ENCODE data around the gene STON2.

STON2 gene

GRCh38 chr14:81332725-81333124, 67.4 kb downstream of the STON2 start:
- DNase-seq (ENCODE audit: low read depth): no peak

GRCh38 chr14:81331229-81332021, 68.7 kb downstream of the STON2 start:
- no peak for DNase-seq (ENCODE audit: low read depth)

- no peak for DNase-seq (ENCODE audit: low read depth)
Observed at GRCh38 chr14:81330619-81331122, 69.5 kb downstream of the STON2 start.

GRCh38 chr14:81329640-81330381, 70.3 kb downstream of the STON2 start:
- DNase-seq (ENCODE audit: low read depth): no peak

- DNase-seq (ENCODE audit: low read depth): no peak
Observed at GRCh38 chr14:81326451-81326850, 73.7 kb downstream of the STON2 start.

GRCh38 chr14:81324011-81324410, 76.1 kb downstream of the STON2 start:
- DNase-seq (ENCODE audit: low read depth): no peak

- DNase-seq (ENCODE audit: low read depth): no peak
Observed at GRCh38 chr14:81323093-81323492, 77.0 kb downstream of the STON2 start.

- no peak for DNase-seq (ENCODE audit: low read depth)
Observed at GRCh38 chr14:81319946-81320345, 80.2 kb downstream of the STON2 start.

- DNase-seq (ENCODE audit: low read depth): no peak
Observed at GRCh38 chr14:81319314-81319713, 80.8 kb downstream of the STON2 start.

- no peak for DNase-seq (ENCODE audit: low read depth)
Observed at GRCh38 chr14:81315341-81315740, 84.8 kb downstream of the STON2 start.

- DNase-seq (ENCODE audit: low read depth): no peak
Observed at GRCh38 chr14:81314443-81315175, 85.5 kb downstream of the STON2 start.

GRCh38 chr14:81313775-81314429, 86.2 kb downstream of the STON2 start:
- no peak for DNase-seq (ENCODE audit: low read depth)

GRCh38 chr14:81313200-81313599, 86.9 kb downstream of the STON2 start:
- no peak for DNase-seq (ENCODE audit: low read depth)

- no peak for DNase-seq (ENCODE audit: low read depth)
Observed at GRCh38 chr14:81312289-81312876, 87.7 kb downstream of the STON2 start.

- no peak for DNase-seq (ENCODE audit: low read depth)
Observed at GRCh38 chr14:81311778-81312177, 88.3 kb downstream of the STON2 start.

- DNase-seq (ENCODE audit: low read depth): no peak
Observed at GRCh38 chr14:81311141-81311540, 89.0 kb downstream of the STON2 start.

- no peak for DNase-seq (ENCODE audit: low read depth)
Observed at GRCh38 chr14:81310606-81311005, 89.5 kb downstream of the STON2 start.

GRCh38 chr14:81309511-81309910, 90.6 kb downstream of the STON2 start:
- DNase-seq (ENCODE audit: low read depth): no peak

GRCh38 chr14:81305743-81306142, 94.4 kb downstream of the STON2 start:
- DNase-seq (ENCODE audit: low read depth): no peak

GRCh38 chr14:81305065-81305464, 95.1 kb downstream of the STON2 start:
- DNase-seq (ENCODE audit: low read depth): no peak

- no peak for DNase-seq (ENCODE audit: low read depth)
Observed at GRCh38 chr14:81303258-81303935, 96.7 kb downstream of the STON2 start.

Data from non-pigmented ciliary epithelial cell (primary cell).